Urothelium cell line (cell line): ENCODE data around the gene TMC5.

ENCODE experiments used
- DNase-seq: peaks from one replicate; pipeline ENCODE4 v3.0.0; 2011; ENCODE audit warnings: low spot score, mixed read lengths
- FAIRE-seq: peaks from 2 replicates; lab custom pipeline; 2011; peaks lifted over from hg19 to GRCh38; lab: Jason Lieb, UNC

Gene TMC5

DNA sequence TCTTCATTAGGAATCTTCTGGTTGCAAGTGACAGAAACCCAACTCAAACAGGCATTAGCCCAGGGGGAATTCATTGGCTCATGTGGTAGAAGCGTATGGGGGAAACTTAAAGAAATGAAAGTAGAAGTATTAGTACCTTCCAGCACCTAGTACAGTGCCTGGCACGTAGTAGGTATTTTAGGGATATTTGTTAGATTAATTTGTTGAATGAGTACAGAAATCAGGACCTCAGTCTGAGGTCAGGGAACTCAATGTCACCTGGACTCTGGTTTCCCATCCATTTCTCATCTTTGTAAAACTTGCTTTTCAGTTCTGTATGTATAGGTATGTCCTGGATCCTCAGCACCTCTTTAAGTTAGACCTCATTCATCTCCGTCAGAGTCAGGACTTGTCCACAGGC lies 32.5 kb downstream of the TMC5 start:
- DNase-seq, result no peak
- no peak for FAIRE-seq

DNA sequence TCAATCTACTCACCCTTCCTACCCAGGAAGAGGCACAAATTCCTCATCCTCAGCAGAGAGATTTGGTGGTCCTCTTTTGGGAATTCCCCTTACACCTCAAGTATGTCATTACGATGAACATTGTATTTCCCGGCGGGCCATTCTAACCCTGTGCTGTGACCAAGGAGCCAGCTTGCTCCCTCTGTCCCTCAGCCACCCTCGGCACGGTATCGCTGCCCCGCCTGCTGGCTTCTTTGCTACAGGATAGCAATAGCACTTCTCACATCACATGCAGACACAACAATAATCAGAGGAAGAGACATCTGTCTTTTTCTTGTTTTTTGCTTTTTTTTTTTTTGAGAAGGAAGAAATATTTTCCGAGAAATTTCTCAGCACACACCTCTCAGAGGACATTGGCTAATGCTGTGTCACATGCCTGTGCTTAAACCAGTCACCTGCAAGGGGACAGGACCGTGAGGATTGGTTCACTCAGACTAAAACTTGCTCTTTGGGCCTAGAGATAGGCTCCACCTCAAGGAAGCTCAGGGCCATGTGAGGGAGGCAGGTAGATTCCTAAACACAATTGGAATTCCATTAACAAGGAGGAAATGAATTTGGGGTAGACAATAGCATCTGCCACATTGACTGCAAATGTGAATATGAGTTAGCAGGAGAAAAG lies 41.2 kb downstream of the TMC5 start:
- no peak for FAIRE-seq

DNA sequence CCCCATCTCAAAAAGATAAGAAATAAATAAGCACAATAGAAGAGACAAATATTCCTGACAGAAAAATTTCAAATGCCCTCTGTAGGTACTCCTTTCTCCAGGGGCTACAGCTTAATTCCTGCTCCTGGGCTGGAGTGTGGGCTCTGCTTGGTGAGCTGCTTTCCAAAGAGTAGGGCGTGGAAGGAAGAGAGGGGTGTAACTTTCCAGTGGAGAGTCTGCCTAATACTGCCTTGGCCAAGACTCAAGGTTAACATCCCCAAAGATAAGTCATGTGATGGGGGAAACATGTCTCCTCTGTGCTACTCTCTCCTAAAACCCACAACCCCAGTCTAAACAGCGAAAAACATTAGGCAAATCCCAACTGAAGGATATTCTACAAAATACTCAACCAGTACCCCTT lies 42.7 kb downstream of the TMC5 start:
- FAIRE-seq, result no peak
- no peak for DNase-seq

More for the DNA sequence above, 41.2 kb downstream of the TMC5 start:
- DNase-seq, result no peak

DNA sequence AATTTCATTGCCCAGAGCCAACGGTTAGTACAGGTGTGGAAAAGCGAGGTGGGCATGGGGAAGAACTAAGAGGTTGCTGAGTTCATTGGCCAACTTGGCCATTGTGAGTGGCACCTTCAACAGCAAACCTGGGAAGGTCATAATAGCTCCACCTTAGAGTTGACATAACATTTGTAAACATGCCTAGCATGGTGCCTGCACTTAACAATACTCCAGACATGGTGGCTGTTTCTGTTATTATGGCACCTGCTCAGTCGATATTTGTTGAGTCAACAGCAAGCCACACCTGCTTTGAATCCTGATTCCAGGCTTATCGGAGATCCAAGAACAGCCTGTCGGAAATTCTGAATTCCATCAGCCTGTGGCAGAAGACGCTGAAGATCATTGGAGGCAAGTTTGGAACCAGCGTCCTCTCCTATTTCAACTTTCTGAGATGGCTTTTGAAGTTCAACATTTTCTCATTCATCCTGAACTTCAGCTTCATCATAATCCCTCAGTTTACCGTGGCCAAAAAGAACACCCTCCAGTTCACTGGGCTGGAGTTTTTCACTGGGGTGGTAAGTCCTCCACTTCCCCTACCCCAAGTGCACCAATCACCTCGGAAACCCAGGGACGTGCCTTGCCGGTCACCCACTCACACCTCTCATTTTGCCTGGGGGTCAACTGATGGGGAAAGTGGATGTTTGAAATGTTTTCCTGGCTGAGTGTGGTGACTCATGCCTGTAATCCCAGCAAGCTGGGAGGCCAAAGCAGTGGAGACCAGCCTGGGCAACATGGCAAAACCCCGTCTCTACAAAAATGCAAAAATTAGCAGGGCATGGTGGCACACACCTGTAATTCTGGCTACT lies 46.0 kb downstream of the TMC5 start:
- FAIRE-seq, result no peak

DNA sequence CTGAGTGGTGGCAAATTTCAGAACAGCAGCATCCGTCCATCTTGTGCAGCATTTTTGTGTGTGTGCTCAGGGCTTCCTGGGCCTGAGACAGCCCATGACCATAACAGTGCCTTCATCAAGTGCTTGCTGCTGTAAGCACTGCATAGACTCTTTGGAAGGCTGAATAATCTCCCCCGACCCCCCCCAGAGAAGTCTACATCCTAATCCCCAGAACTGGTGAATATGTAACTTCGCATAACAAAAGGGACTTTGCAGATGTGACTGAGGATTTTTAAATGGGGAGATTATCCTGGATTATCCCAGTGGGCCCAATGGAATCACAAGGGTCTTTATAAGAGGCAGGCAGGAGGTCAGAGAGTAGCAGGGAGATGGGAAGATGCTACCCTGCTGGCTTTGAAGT lies 50.6 kb downstream of the TMC5 start:
- DNase-seq (no peak), FAIRE-seq (no peak)

More for the DNA sequence above, 46.0 kb downstream of the TMC5 start:
- DNase-seq, result peak; percentile 14

DNA sequence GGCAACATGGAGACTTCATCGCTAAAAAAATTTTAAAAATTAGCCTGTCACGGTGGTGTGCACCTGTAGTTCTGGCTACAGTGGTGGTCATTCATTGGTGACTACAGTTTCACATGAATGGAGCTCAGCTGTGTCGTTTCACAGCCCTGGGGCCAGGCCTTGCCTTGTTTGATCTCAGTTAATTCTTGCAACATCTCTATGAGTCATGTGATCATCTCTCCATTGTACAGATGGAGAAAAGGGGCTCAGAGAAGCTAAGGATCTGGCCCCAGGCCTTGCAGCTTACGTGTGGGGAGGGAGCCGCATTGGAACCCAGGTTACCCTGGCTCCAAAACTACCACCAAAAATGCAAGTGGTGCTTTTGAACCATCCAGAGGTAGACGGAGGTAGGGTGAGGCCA lies 54.8 kb downstream of the TMC5 start:
- no peak for FAIRE-seq
- DNase-seq, result no peak

DNA sequence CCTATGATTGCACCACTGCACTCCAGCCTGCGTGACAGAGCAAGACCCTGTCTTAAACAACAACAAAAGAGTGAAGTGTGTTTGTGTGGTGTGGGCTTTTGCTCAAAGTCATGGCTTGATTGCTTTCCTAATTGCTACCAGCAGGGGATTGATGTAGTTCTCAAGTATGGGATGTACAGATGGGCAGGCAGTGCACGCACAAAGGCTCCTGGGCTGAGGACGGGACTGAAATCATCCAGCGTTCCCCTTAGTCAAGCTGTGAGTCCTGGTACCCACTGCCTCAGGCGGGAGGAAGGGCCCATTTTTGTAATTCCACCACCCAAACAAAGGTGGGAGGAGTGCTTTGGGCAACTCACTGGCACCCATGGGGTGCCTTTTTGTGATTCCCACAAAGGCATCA lies 56.9 kb downstream of the TMC5 start:
- FAIRE-seq (no peak), DNase-seq (no peak)

DNA sequence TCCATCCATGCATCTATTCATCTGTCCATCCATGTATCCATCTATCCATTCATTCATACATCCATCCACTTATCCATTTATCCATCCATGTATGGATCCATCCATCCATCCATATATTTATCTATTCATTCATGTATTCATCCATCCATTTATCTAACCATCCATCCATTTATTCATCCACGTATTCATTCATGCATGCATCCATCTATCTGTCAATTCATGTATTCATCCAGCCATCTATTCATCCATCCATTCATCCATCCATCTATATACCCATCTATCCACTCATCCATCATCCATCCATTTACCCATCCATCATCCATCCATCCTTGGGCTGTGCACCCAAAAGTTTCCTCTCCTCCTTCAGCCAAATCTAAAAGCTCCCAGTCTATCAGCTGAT lies 60.8 kb downstream of the TMC5 start:
- DNase-seq, result no peak
- no peak for FAIRE-seq

DNA sequence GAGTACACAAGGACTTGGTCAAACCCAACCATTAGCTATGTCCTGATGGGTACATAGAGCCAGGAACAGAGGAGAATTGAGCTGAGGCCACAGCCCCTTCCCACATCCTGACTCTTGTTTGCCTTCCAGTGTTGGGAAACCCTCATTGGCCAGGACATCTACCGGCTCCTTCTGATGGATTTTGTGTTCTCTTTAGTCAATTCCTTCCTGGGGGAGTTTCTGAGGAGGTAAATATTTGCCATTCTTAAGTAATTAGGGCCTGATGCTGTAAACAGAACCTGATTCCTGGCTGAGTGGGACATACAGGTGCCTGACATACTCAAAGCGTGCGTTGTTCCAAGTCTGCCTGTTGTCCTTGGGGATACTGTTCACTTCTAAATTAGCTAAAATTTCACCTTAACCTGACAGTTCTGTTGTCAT lies 61.6 kb downstream of the TMC5 start:
- DNase-seq (no peak), FAIRE-seq (no peak)

DNA sequence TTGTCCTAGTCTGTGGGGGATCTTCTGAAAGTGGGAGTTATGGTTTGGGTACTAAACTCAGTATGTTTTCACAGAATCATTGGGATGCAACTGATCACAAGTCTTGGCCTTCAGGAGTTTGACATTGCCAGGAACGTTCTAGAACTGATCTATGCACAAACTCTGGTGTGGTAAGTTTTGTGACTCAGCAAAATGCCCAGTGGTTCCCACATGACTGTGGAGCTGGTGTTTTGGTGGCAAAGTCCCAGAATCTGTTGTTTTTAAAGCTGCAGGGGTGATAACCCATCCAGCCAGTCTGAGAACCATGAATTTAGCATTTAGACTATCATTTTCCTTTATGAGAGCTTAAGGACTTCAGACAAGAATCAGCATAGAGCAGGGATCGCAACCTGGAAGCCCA lies 63.6 kb downstream of the TMC5 start:
- DNase-seq, result no peak
- no peak for FAIRE-seq

DNA sequence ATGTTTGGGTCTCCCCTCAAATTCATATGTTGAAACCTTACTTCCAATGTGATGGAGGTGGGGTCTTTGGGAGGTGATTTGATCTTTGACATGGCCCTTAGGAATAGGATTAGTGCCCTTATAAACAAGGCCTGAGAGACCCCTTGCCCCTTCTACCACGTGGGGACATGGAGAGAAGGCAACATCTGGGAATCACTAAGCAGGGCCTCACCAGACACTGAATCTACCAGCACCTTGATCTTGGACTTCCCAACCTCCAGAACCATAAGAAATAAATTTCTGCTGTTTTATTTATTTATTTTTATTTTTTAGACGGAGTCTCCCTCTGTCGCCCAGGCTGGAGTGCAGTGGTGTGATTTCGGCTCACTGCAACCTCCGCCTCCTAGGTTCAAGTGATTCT lies 64.1 kb downstream of the TMC5 start:
- FAIRE-seq (no peak), DNase-seq (no peak)

DNA sequence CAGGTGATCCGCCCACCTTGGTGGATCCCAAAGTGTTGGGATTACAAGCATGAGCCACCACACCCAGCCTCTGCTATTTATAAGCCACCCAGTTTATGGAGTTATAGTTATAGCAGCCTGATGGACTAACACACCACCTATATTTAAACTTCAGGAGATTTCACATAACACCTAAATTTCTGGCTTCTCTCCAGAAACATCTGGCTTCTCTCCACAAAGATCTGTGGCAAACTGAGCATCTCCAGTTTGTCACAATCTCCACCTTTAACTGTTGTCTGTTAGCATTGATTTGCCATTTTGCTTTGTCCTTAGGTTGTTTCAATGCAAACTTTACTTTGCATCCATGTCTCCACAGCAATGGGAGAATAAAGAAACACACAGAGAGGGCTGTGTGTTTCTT lies 64.6 kb downstream of the TMC5 start:
- no peak for FAIRE-seq
- no peak for DNase-seq

DNA sequence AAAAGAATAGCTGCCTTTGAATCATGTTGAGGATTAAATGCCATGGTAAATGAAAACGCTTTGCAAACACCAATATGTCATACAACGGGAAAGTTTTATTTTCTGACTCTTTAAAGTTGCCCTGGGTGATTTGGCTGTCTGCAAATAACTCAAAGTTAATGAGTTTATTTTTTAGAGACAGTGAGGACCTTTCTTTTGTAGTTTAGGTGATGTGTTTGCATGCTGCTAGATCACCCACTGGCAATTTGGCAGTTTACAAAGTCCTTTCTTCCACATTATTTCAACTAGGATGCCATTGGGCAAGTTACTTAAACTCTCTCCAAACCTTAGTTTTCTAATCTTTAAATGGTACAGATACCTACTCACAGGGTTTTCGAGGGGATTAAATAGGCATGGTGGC lies 66.4 kb downstream of the TMC5 start:
- FAIRE-seq (no peak), DNase-seq (no peak)

DNA sequence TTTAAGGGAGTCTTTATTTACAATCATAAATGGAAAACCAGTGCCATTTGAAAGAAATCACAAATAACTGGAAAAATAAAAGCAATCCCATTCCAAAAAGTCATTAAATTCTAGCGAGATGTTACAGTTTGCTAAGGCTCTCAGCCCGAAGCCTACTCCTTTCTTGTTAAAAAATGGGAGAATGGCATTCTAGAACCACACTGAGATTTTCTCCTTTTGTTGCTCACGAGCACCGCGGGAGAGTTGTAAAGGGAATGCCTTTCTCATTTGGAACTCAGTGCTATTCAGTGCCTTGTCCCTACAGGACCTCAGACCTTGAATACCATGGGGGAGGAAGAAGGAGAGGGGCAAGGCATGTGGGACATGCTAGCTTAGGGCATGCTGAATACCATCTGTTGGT lies 67.9 kb downstream of the TMC5 start:
- DNase-seq (no peak), FAIRE-seq (no peak)

DNA sequence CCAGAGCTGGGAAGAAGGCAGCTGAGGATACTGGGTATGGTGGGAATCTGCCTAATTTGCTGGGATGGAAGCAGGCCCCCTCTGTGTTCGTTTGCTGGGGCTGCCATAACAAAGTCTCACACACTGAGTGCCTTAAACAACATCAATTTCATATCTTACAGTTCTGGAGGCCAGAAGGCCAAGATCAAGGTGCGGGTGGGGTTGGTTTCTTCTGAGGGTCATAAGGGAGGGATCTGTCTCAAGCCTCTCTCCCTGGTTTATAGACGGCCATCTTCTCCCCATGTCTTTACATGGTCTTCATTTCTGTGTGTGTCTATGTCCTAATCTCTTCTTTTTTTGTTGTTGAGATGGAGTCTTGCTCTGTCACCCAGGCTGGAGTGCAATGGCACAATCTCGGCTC lies 68.4 kb downstream of the TMC5 start:
- FAIRE-seq (no peak), DNase-seq (no peak)

DNA sequence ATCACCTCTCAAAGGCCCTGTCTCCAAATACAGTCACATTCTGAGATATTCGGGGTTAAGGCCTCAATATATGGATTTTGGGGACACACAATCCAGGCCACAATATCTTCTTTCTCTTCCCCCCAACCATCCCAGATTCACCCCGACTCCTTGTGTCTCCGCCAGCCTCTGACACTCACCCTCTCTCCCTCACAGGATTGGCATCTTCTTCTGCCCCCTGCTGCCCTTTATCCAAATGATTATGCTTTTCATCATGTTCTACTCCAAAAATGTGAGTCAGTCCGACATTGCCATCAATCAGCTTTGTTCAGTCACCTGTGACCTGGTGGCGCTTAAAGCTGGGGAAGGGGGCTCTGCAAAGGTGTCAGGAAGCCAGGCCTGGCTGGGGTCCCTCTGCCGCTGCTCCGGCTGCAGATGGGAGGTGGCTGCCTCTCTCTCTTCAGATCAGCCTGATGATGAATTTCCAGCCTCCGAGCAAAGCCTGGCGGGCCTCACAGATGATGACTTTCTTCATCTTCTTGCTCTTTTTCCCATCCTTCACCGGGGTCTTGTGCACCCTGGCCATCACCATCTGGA lies 69.2 kb downstream of the TMC5 start:
- no peak for FAIRE-seq
- no peak for DNase-seq

DNA sequence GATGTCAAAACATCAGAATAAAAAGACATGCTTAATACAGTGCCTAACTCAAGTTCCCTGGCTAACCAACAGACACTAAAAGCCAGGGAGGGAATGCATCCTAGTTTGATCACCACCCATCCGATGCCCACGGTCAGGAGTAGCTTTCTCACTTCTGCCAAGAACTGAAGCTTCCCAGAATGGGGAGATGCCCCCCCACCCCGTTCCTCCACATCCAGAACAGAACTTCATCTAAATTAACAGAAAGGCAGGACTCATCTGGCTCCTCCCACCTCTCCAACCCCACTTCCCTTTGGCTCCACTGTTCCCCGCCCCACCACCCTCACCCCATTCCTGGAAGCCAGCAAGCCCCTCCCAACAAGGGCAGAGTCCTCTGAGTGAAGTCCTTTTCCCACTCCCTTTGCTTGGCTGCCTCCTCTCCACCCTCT lies 70.5 kb downstream of the TMC5 start:
- DNase-seq (no peak), FAIRE-seq (no peak)

DNA sequence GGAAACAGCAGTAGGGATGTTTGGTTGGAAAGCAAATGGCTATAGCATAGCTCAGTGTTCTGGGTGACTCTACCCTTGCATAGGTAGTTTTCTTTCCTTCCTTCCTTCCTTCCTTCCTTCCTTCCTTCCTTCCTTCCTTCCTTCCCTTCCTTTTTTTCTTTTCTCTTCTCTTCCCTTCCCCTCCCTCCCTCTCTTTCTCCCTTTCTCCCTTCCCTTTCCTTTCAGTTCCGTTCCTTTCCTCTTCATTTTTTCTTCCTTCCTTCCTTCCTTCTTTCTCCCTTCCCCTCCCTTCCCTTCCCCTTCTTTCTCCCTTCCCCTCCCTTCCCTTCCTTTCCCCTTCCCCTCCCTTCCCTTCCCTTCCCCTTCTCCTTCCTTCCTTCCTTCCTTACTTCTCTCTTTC lies 72.9 kb downstream of the TMC5 start:
- DNase-seq (no peak), FAIRE-seq (no peak)

DNA sequence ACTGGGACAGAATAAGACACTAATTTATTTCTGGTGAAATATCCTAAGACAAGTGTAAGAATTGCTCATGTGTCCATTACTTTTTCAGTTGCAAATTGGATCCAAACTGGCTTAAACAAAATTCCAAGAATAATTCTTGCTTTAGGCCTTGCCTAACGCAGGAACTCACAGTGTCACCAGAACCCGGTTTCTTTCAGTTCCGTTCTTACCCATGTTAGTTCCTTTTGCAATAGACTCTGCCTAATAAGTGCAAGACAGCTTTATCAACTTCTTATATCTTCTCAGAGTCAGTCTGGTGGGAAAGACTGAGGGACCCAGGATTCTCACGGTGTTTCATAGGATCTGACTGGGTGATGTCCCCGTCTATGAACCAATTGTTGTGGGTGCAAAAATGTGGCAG lies 79.5 kb downstream of the TMC5 start:
- DNase-seq (no peak), FAIRE-seq (no peak)

DNA sequence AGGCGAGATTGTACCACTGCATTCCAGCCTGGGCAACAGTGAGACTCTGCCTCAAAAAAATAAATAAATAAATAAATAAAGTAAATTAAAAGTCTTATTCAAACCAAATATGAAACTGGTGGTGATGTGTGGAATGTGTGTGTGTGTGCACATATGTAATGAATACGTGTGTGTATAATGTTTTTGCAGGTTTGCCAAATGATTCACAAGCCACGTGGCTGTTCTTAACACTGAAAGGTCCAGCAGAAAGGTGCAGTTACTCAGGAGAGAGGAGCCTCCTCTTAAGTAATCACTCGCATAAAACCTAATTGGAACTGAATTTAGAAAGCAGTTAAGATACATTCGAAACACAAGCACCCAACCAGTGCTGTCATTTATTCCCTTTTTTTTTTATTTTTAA lies 81.3 kb downstream of the TMC5 start:
- FAIRE-seq (no peak), DNase-seq (no peak)

DNA sequence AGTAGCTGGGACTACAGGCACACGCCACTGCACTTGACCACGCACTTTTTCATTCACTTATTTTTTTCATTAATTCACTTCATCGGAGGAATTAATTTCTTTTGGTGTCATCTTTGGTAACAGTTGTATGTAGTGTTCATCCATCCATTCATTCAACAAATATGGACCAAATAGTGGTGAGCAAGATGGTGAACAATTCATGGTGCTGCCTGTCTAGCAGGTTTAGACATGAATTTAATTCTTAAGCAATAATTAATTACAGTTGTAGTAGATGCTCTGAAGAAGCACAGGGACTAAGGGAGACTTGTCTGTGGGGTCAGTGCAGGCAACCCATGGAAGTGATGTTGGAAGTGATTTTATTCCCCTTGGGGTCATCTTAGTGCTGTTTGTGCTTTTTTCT lies 81.8 kb downstream of the TMC5 start:
- no peak for FAIRE-seq
- DNase-seq, result no peak
